HL-60 (cell line): Measurements from ENCODE around the gene LILRB4. TPM values are rescaled to one million over a fixed set of nuclear protein-coding genes. Genes with fewer than 3 reads are reported as not detected.

ENCODE experiments used
- microRNA-seq: library from miRNA; unstranded; fragments of <30 nt; microRNA quantifications from one replicate; pipeline ENCODE4, GENCODE V29; 2018

The LILRB4 gene

Small RNA genes lying within 50 kb of the gene (microRNA-seq; reads per million reads assigned to microRNA genes)
- not detected for gene MIR8061
